ENCODE data around the gene ZBTB17.

The ZBTB17 gene

DNA sequence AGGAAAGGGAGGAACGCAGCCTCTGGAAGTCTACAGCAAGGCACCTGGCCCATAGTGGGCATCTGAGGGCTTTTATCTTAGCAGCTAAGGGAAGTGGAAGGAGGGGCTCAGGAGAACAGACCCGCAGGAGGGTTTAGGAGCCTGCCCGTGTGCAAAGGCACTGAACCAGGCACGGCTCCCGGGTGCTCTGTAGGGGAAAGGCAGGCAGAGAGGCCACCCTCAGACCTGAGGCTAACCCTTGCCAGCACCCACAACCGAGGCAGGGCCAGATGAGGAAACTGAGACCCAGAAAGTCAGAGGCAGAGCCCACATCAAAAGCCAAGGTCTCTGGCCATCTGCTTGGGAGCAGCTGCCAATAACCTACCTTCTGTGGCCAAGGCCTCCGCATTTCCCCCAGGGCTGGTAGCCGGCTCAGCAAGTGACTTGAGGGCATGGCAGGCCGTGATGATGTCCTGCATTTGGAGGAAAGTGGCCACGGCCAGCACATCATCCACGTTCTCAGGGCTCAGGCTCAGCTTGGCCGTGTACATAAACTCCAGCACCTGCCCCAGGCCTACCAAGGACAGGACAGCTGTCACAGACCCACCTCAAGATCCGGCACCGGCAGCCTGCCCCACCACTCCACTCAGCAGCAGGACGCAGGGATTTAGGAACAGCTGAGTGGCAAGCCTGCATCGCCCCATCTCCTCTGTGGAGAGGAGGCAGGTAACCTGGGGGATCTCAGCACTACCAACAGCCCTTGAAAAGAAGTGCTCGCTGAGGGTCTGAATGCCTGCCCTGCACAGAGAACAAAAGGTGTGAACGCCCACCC, 29.1 kb downstream of the ZBTB17 start:
- no peak for DNase-seq

DNA sequence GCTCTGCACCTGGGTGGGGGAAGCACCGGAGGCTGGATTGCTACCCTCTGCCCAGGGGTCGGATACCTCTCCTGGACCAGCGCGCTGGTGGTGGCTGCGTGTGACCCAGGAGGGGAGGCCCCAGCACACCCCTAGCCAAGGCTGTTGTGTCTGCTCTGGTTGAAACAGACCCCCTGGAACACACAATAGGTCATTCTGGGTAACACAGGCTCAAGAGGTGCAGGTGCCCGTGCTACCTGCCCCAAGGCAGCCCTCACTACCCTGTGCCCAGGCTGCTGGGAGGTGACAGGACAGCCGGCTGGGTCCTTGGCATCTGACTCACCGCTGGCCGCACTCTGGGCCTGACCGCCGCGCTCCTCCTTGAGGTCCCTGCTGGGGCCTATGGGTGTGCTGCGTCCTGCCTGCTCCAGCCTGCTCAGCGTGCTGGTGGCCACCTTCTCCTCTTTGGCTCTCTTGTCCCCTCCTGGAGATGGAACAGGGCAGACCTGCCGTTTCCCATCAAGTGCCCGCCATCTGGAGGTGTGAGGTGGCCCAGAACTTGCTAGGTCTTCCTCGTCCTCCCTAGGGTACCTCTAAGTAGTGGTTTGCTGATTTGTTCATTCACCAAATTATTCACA, 30.0 kb downstream of the ZBTB17 start:
- no peak for DNase-seq

DNA sequence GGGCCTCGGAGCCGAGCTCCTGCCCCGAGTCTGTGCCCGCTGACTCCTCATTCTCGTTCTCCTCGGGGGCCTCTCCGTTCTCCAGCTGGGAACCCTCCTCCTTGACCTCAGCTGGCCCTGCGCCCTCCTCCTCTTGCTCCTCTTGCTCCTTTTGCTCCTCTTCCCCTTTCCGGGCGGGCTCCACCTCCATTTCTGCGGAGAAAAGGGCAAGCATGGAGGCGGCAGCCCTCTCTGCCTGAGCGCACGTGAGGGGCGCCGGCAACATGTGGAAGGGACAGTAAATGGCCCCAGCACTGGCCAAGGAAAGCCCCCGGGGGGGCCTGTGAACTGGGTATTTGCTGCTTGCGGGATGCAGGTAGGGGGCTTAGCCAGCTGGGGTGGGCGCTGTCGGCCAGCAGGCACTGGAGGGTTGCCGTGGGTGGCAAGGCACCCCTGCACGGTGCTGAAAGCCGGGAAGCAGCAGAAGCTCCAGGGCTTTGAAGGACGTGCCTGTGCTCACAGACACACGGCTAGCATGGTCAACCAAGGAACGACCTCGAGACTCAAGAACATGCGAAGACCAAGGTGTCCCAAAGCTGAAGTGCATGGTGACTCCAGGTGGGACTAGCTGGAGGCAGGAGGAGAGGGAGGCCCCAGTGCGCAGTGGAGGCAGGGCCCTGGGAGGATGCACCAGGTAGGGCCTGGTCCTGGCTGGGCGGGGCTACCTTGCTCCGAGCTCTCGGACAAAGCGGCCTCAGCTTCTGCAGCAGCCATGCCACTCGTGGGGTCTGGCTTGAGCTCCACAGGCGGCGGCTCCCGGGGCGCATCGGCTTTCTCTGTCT, 30.7 kb downstream of the ZBTB17 start:
- DNase-seq = no peak

- DNase-seq = no peak
Observed at GRCh38 chr1:15944308-15945010, 31.4 kb downstream of the ZBTB17 start.

DNA sequence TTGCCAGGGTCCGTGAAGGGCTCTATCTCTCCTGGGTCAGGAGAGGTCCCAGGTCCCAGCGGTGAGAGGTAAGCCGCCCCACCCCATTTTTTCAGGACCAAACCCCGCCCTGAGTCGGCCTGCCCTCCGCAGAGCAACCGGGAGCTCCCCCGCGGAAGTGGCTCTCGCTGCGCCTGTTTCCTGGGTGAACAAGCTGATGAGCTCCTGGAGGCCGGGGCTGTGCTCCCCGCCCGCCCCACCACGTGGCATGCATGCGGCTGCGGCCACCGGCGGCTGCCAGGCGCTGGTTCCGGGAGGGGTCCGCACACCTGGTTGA, 32.0 kb downstream of the ZBTB17 start:
- DNase-seq = no peak

- DNase-seq = no peak
Observed at GRCh38 chr1:15943328-15943991, 32.4 kb downstream of the ZBTB17 start.

DNA sequence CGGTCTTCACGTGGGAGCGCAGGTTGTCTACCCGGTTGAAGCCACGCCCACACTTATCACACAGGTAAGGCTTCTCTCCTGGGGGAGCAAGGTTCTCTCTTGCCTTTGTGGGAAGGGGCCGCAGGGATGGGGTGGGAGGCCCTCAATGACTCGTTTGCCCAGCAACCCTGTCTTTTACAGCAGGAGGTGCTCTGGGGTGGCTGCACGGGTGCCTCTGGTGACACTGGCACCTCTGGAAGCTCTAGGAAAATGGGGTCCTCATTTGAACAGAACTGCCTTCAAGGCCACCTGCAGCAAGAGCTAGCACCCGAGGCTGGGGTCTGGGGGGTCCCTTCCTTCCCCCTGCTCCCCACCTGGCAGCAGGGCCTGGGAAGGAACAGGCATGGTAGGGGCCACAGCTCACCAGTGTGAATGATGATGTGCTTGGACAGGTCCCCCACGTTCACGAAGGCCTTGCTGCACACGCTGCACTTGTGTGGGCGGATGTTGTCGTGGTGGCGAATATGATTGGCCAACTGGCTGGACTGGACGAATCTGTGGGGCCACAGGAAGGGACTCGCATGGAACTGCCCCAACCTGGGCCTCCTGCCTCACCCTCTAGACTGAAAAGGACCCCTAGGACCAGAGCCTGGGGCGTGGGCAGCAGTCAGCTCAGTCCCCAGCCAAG, 33.1 kb downstream of the ZBTB17 start:
- no peak for DNase-seq

DNA sequence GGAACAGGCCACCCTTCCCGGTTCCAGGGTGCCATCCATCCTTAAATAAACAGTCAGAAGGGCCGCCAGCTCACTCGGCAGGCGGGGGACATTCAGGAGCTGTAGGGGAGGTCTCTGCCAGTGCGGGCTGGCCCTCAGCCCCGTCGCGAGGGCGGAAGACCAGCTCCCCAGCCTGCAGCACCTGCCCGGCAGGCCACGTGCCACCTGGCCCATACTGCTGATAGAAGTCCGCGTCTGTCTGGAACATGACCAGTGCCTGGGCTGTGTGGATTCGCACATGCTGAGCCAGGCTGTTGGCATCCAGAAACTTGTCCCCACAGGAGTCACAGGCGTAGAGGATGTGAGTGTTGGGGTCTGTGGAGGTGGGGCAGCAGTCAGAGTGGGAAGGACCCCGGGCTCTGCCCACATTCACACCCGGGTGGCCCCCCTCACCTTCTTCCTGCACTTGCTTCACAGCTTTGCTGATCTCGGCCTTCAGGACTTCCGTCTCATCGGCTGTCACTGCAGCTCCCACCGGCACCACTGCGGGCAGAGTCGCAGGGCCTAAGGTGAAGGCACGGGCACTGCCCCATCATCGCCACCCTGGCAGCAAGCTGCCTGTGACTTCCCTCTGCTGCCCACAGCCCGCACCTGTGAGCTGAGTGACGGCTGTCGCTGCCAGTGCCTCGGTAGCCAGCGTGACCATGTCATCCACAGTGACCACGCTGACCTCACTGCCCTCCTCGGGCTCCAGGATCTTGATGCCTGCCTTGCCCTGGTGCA, 33.8 kb downstream of the ZBTB17 start:
- DNase-seq = no peak

DNA sequence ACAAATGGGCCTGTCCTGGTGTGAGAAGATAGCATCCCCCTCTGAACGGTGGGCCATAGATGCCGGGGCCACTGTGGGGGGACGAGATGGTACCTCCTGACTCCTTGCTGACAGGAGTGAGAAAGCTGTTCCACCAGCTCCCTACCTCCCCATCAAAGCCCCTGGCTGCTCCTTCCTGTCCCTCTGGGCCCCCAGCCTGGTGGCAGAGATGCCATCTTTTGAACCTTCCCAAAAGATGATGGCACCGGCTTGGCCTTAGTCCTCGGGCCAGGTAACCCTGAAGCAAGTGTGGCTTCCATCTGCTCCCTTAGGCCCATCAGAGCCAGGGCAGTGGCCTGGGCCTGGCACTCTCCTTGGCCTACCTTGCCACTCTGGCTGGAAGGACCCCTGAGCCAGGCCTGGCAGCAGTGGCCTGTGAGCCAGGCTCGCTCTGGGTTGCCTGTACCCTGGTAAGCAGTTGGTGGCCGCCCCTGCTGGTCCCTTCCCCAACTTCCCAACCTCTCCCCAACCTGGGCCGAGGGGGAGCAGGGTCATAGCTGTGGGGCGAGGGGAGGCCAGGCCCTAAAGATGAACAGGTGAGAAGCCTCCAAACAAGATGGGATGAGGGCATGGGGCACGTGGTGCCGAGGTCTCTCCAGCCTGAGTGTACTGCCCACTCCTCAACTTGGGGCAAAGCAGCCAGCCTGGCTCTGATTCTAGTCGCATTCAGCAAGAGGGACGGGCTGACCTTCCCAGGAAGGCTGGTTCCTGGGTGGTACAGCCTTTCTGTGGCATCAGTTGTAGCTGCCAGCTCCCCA, 34.7 kb downstream of the ZBTB17 start:
- no peak for DNase-seq

DNA sequence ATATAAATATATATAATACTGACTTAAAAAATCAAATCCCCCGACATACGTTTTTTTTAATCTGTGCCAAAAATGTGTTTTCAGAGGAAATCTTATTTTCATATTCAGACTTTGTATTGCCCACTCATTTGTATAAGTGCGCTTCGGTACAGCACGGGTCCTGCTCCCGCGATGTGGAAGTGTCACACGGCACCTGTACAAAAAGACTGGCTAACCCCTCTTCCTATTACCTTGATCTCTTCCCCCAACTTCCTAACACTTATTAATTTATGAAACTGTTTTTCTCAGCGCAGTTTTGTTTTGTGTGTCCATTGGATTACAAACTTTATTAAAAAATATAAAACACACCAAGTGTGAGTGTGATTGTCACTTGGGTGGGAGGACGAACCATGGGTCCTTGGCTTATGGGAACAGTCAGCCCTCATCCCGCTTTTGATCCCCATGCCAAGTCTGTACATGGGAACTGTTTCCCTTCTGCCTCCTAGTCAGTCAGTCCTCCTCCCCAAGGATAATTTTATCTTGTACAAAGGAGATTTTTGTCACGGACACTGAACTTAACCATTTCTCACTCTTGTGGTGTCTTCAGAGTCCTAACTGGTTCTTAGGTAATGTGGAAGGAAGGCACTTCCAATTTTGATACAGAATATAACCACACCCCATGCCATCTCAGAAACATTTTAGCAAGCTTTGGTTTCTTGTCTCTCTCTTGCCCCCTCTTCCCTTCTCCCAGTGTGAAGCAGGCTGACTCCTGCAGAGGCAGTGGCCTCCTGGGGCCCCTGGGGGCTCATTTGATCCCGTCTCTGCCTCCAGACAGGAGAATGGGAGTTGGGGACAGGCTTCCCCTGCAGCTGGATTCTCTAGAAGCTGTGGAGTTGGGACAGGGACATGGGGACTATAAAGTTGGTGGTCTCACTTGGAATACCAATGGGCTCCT, 35.5 kb downstream of the ZBTB17 start:
- DNase-seq = no peak

- DNase-seq = no peak
Observed at GRCh38 chr1:15939181-15940109, 36.5 kb downstream of the ZBTB17 start.

DNA sequence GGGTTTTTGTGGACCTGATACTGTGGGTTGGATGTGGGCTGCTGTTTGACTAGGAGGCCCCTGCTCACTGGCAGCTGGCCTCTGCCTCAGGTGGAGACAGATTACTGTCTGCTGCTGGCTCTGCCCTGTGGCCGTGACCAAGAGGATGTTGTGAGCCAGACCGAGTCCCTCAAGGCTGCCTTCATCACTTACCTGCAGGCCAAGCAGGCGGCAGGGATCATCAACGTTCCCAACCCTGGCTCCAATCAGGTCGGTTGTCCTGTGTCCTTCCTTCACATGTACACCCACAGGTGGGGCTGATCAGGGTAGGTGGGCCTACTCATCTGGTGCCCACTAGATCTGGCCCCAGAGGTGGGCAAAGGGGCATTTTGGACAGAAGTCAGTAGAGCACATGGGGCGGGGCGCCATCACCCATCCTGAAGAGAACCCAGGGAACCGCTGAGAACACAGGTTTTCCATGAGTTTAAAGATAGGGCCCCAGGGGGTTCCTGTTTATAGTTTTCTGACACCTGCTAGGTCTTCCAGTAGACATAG, 37.2 kb downstream of the ZBTB17 start:
- no peak for DNase-seq

DNA sequence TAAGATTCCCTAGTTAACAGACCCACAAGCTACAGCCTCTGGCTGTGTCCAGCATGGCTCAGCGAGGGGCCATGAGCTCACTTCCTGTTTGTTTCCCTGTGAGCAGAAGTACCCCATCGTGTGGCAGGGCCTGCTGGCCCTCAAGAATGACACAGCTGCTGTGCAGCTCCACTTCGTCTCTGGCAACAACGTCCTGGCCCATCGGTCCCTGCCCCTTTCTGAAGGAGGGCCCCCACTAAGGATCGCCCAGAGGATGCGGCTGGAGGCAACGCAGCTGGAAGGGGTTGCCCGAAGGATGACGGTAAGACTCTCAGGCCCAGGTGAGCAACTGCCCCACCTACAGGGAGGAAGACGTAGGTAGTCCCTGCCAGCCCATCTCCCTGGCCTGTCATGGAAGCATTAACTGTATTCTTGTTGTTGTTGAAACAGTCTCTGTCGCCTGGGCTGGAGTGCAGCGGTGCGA, 38.2 kb downstream of the ZBTB17 start:
- no peak for DNase-seq

DNA sequence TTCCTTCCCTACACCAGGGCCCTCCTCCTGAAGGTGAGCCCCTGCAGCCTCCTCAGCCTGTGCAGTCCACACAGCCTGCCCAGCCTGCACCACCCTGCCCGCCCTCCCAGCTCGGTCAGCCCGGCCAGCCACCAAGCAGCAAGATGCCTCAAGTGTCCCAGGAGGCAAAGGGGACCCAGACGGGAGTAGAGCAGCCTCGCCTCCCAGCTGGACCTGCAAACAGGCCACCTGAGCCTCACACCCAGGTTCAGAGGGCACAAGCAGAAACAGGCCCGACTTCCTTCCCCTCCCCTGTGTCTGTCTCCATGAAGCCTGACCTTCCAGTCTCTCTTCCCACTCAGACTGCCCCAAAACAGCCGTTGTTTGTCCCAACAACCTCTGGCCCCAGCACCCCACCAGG, 38.8 kb downstream of the ZBTB17 start:
- DNase-seq = no peak

- no peak for DNase-seq
Observed at GRCh38 chr1:15936025-15936424, 39.9 kb downstream of the ZBTB17 start.

DNA sequence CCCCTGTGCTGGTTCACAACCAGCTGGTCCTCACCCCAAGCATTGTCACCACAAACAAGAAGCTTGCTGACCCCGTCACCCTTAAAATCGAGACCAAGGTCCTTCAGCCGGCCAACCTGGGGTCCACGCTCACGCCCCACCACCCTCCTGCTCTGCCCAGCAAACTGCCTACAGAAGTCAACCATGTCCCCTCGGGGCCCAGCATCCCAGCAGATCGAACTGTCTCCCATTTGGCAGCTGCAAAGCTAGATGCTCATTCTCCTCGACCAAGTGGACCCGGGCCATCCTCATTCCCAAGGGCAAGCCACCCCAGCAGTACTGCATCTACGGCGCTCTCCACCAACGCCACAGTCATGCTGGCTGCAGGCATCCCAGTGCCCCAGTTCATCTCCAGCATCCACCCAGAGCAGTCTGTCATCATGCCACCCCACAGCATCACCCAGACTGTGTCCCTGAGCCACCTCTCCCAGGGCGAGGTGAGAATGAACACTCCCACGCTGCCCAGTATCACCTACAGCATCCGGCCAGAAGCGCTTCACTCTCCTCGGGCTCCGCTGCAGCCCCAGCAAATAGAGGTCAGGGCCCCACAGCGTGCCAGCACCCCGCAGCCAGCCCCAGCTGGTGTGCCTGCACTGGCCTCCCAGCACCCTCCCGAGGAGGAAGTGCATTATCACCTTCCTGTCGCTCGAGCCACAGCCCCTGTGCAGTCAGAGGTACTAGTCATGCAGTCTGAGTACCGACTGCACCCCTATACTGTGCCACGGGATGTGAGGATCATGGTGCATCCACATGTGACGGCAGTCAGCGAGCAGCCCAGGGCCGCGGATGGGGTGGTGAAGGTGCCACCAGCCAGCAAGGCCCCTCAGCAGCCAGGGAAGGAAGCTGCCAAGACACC, 40.6 kb downstream of the ZBTB17 start:
- no peak for DNase-seq

All from central memory CD4-positive, alpha-beta T cell (primary cell).